Nephron progenitor cell (in vitro differentiated cells): ENCODE measurements around the gene RNF217.

Experiments
- DNase-seq: peaks from one replicate; pipeline ENCODE4 v3.0.0; 2021
- H3K27ac Mint-ChIP-seq: 2 replicates; pipeline ENCODE4 v1.8.0; 2021; ENCODE audit warnings: mild to moderate bottlenecking, moderate library complexity, mixed read lengths
- H3K27me3 Mint-ChIP-seq: 2 replicates; pipeline ENCODE4 v1.8.0; 2021; ENCODE audit warnings: mild to moderate bottlenecking, low read depth, mixed read lengths; ENCODE audit not compliant: poor library complexity
- H3K36me3 Mint-ChIP-seq: 2 replicates; pipeline ENCODE4 v1.8.0; 2021; ENCODE audit warnings: low read depth, mixed read lengths
- H3K4me1 Mint-ChIP-seq: 2 replicates; pipeline ENCODE4 v1.8.0; 2021; ENCODE audit warnings: mixed read lengths
- H3K4me3 Mint-ChIP-seq: 2 replicates; pipeline ENCODE4 v1.8.0; 2021; ENCODE audit warnings: mild to moderate bottlenecking, moderate library complexity, mixed read lengths
- H3K9me3 Mint-ChIP-seq: 2 replicates; pipeline ENCODE4 v1.8.0; 2021; ENCODE audit warnings: mild to moderate bottlenecking, moderate library complexity, mixed read lengths
- TF ChIP-seq, protein P1 (sequence below): fragments of 200-600 bp; sonication (generic); IDR thresholded peaks from 2 replicates; pipeline ENCODE4 v1.5.0; 2021; ENCODE audit warnings: antibody characterized with exemption

Gene RNF217

DNA sequence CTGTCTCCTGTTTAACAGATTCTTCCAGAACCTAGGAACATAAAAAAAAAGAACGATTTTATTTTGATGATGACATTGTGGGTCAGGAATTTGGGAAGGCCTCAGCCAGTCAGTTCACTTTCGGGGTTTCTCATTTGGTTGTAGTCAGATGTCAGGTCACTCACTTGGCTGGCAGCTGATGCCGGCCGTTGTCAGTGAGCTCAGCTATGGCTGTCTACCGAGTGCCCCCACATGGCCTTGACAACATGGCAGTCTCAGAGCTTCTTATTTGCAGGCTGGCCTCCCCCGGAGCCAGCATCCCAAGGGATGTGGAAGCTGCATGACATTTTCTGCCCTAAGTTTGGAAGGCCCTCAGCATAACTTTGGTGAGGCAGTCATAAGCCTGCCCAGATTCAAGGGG, 11.5 kb downstream of the RNF217 start:
- TF ChIP-seq, protein P1, sequence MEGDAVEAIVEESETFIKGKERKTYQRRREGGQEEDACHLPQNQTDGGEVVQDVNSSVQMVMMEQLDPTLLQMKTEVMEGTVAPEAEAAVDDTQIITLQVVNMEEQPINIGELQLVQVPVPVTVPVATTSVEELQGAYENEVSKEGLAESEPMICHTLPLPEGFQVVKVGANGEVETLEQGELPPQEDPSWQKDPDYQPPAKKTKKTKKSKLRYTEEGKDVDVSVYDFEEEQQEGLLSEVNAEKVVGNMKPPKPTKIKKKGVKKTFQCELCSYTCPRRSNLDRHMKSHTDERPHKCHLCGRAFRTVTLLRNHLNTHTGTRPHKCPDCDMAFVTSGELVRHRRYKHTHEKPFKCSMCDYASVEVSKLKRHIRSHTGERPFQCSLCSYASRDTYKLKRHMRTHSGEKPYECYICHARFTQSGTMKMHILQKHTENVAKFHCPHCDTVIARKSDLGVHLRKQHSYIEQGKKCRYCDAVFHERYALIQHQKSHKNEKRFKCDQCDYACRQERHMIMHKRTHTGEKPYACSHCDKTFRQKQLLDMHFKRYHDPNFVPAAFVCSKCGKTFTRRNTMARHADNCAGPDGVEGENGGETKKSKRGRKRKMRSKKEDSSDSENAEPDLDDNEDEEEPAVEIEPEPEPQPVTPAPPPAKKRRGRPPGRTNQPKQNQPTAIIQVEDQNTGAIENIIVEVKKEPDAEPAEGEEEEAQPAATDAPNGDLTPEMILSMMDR = no peak
- Mint-ChIP-seq H3K27me3 (no peaks in the 10 kb centered on the region), H3K27ac (no peak overlapping the region), H3K4me3 (no peak overlapping the region), H3K9me3 (peaks cover 19% of the 10 kb centered on the region), H3K36me3 (peaks cover 65% of the 10 kb centered on the region), H3K4me1 (peaks cover 5% of the 10 kb centered on the region)
- no peak for DNase-seq

DNA sequence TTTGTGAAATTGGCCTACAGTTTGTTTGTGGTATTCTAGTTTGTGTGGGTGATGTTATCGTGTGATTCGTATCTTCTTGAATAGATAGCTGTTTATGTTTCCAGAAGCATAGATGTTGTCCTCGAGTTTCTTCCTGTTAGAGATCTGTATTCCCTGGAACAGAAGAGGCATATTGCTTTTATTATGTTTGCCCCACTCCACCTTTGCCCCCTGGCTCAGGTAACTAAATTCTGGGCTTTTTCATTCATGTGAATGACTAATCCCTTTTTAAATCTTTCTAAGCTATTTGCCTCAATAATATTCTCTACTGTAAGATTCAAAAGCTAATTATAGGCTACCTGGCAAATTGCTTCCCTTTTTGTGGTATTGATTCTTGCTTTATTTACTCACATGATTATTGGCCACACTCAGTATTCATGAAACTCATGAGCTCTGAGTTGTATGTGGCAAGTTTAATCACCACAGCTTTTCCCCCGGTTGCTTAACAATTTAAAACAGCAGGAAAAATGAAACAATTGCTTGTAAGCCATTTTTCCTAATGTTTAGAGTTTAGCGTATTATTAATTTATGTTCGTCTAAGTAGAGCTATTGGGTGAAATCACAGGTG, 12.6 kb downstream of the RNF217 start:
- H3K27me3 Mint-ChIP-seq = no peaks in the 10 kb centered on the region
- H3K4me3 Mint-ChIP-seq = no peak overlapping the region
- peaks cover 30% of the 10 kb centered on the region for H3K9me3 Mint-ChIP-seq
- H3K36me3 Mint-ChIP-seq = peaks cover 76% of the 10 kb centered on the region
- no peak for DNase-seq
- TF ChIP-seq, protein P1 = no peak
- no peak overlapping the region for H3K27ac Mint-ChIP-seq
- peaks cover 14% of the 10 kb centered on the region for H3K4me1 Mint-ChIP-seq

DNA sequence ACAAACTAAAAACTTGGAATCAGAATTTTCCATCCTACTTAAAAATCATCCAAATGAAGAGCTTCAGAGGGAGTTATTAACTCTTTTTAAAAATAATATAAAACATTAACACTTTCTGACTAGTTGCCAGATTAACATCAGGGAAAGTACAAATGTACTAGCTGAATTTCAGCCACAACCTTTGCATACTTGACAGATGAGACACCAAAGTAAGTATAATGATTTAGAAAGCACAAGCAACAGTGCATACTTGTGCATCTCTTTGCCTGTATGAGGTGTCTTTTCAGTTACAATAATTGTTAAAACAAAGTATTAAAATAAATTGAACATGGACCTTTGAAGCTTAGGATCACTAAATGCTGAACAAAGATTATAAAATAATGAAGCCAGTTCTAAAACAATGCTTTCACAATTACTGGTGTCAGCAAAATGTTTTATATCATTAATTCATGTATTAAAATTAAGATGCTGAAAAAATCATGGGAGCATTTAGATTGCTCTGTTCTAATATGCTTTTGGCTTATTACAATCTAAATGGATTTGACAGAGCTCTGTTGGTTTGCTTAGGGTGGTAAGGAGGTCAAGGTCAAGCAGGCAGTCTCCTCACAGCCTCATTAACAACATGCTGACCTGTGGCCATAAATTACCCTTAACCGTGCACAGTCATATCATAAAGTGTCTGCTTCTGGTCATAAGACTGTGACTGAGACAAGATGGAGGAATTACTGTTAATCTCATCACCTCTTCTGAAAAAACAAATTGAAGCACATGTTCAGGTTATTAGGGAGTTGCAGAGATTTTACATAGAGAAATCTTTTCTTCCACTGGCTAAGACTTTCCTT, 15.1 kb downstream of the RNF217 start:
- Mint-ChIP-seq H3K4me3 (no peak overlapping the region), H3K9me3 (peaks cover 40% of the 10 kb centered on the region), H3K27me3 (no peaks in the 10 kb centered on the region), H3K27ac (no peak overlapping the region), H3K36me3 (peaks cover 87% of the 10 kb centered on the region), H3K4me1 (peaks cover 37% of the 10 kb centered on the region)
- no peak for DNase-seq
- TF ChIP-seq, protein P1 = no peak

DNA sequence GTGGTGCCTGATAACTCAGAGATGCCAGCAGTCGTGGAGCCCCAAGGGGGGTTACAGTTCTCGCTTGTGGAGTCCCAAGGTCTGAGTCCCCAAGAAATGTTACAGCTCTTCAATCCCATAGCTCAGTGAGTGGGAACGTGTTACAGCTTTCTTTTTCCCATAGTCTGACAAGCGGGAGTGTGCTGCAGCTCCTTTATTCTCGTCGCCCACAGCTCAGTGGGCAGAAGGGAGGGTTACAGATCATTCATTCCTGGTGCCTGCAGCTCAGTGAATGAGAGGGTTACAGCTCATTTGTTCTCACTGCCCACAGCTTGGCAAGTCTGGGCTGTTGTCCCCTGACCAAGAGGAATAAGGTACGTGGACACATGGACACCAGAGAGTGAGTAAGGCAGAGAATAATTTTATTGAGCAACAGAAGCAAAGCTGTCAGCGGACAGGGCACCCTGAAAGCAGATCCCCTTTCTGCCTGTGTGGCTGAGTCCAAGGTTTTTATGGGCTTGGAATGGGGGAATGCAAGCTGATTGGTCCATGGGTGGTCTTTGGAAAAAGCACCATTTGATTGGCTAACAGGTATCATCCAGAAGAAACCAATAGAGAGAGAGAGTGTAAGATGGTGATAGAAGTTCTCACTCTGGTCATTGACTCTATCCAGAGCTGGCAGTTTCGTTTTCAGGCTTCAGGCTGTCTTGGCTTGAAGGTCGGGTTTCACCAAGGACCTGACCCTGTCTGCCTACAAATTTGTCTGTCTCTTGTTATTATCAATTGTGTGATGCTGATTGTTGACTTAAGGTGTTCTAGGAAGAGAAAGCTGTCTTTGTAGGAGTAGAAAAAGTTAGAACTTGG, 16.4 kb downstream of the RNF217 start:
- Mint-ChIP-seq H3K4me1 (peaks cover 49% of the 10 kb centered on the region), H3K4me3 (no peak overlapping the region), H3K9me3 (peaks cover 40% of the 10 kb centered on the region), H3K27ac (no peak overlapping the region), H3K36me3 (peaks cover 74% of the 10 kb centered on the region), H3K27me3 (no peaks in the 10 kb centered on the region)
- TF ChIP-seq, protein P1 = no peak
- no peak for DNase-seq

DNA sequence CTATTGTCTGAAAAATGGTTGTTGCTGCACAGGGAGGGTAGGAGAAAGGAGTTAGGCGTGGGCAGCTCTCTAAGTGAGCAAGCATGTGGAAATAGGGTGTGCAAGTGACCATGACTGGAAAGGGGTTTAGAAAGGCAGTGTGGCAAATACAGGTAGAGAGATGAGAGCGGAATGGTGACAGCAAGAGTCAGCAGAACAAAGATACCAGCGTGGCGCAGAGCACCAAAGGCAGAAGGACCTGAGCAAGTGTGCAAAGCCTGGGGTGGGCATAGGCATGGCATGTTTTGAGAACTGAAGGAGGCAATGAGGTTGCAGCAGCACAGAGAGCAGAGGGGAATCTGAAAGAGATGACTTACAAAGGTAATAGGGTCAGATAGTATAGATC, 17.0 kb downstream of the RNF217 start:
- Mint-ChIP-seq H3K4me1 (peaks cover 55% of the 10 kb centered on the region), H3K9me3 (peaks cover 40% of the 10 kb centered on the region), H3K27me3 (no peaks in the 10 kb centered on the region), H3K27ac (no peak overlapping the region), H3K36me3 (peaks cover 74% of the 10 kb centered on the region), H3K4me3 (no peak overlapping the region)
- no peak for DNase-seq
- TF ChIP-seq, protein P1 = no peak
